GM12873 (cell line): ENCODE measurements around the gene PRRT2.

Source experiments
- CTCF ChIP-seq: IDR thresholded peaks from 2 replicates; pipeline ENCODE4 v1.5.1; 2012; ENCODE audit warnings: low read depth, mild to moderate bottlenecking, moderate library complexity, low read length, control low read depth; ENCODE audit not compliant: insufficient read depth; ENCODE audit errors: missing control alignments

The PRRT2 gene

GRCh38 chr16:29849505-29849904 lies 37.5 kb downstream of the PRRT2 start:
- TF ChIP-seq CTCF = no peak

GRCh38 chr16:29850998-29851397 lies 39.0 kb downstream of the PRRT2 start:
- TF ChIP-seq CTCF = no peak

- no peak for TF ChIP-seq CTCF
Measured at GRCh38 chr16:29852654-29853053, 40.7 kb downstream of the PRRT2 start.

GRCh38 chr16:29854520-29855100 lies 42.6 kb downstream of the PRRT2 start:
- no peak for TF ChIP-seq CTCF

- TF ChIP-seq CTCF = no peak
Measured at GRCh38 chr16:29857133-29857760, 45.3 kb downstream of the PRRT2 start.

- TF ChIP-seq CTCF = no peak
Measured at GRCh38 chr16:29858149-29858849, 46.3 kb downstream of the PRRT2 start.

- TF ChIP-seq CTCF = no peak
Measured at GRCh38 chr16:29858974-29859373, 47.0 kb downstream of the PRRT2 start.
